ENCODE measurements around the gene CENPB. TPM values are rescaled to one million over a fixed set of nuclear protein-coding genes. Genes with fewer than 3 reads are reported as not detected.

CENPB gene
- total and polyA plus RNA-seq, 7 donors, result 52.7 to 99.9 (median 73.4) TPM

DNA sequence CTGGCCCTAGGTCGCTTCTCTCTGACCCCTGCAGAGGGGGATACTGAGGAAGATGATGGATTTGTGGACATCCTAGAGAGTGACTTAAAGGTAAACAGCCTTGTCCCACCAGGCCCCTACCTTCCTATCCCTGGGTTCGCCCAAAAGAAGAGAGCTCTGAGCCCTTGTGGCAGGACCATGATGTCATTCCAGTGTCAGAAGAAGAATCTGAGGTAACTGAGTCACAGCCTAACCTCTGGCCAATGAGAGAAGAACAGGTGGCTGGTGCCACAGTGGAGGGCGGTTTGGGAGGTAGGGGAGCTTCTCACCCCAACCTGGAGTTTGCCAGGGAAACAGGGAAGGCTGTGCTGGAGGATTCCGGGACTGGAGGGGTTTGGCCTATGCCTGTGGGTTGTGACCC is 14.8 kb upstream of the CENPB start:
- intact Hi-C loops (cut with DNase I), result no loop called here
- Histone ChIP-seq H3K9me3 (no peaks in the 10 kb centered on the region), H3K4me3 (no peak overlapping the region), H3K4me1 (peaks cover 0 to 56% (median 50%) of the 10 kb centered on the region in 4 donors), H3K27me3 (no peaks in the 10 kb centered on the region), H3K36me3 (peaks cover 11 to 70% (median 47%) of the 10 kb centered on the region in 4 donors), H3K27ac (peak overlapping the region in 1 of 4 donors; percentile 2)
- 95 to 98% methylated on average over 4 of the region's 4 CpGs for WGBS, 2 donors
- no peak for TF ChIP-seq POLR2AphosphoS5 (IDR thresholded peaks at IDR 0.05)
- no peak for TF ChIP-seq POLR2A (IDR thresholded peaks at IDR 0.05)
- TF ChIP-seq, protein P1, sequence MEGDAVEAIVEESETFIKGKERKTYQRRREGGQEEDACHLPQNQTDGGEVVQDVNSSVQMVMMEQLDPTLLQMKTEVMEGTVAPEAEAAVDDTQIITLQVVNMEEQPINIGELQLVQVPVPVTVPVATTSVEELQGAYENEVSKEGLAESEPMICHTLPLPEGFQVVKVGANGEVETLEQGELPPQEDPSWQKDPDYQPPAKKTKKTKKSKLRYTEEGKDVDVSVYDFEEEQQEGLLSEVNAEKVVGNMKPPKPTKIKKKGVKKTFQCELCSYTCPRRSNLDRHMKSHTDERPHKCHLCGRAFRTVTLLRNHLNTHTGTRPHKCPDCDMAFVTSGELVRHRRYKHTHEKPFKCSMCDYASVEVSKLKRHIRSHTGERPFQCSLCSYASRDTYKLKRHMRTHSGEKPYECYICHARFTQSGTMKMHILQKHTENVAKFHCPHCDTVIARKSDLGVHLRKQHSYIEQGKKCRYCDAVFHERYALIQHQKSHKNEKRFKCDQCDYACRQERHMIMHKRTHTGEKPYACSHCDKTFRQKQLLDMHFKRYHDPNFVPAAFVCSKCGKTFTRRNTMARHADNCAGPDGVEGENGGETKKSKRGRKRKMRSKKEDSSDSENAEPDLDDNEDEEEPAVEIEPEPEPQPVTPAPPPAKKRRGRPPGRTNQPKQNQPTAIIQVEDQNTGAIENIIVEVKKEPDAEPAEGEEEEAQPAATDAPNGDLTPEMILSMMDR (IDR thresholded peaks at IDR 0.05), result no peak
- TF ChIP-seq EP300 (IDR thresholded peaks at IDR 0.05), result no peak
- no peak for DNase-seq

DNA sequence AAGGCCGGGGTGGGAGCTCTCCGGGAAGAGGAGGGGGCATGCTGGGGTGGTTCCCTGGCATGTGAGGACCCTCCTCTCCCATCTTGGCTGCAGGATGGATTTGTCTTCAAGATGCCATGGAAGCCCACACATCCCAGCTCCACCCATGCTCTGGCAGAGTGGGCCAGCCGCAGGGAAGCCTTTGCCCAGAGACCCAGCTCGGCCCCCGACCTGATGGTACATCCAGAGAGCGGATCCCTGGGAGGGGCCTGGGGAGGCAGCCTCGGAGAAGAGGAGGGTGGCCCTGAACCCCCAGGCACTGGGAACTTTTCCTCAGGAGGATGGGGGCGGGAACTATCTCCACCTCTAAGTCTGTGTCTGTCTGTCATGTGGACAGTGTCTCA is 14.3 kb upstream of the CENPB start:
- Histone ChIP-seq H3K4me1 (peaks cover 0 to 53% (median 46%) of the 10 kb centered on the region in 4 donors), H3K9me3 (no peaks in the 10 kb centered on the region), H3K4me3 (no peak overlapping the region), H3K27ac (peak overlapping the region in 1 of 4 donors; percentile 53), H3K36me3 (peaks cover 11 to 70% (median 47%) of the 10 kb centered on the region in 4 donors), H3K27me3 (no peaks in the 10 kb centered on the region)
- TF ChIP-seq, protein P1 (IDR thresholded peaks at IDR 0.05), result no peak
- TF ChIP-seq EP300 (IDR thresholded peaks at IDR 0.05) (no peak), POLR2AphosphoS5 (IDR thresholded peaks at IDR 0.05) (no peak), POLR2A (IDR thresholded peaks at IDR 0.05) (no peak)
- no peak for DNase-seq
- 95 to 96% methylated on average over 8 of the region's 8 CpGs for WGBS, 2 donors
- intact Hi-C loops (cut with DNase I), result no loop called here

DNA sequence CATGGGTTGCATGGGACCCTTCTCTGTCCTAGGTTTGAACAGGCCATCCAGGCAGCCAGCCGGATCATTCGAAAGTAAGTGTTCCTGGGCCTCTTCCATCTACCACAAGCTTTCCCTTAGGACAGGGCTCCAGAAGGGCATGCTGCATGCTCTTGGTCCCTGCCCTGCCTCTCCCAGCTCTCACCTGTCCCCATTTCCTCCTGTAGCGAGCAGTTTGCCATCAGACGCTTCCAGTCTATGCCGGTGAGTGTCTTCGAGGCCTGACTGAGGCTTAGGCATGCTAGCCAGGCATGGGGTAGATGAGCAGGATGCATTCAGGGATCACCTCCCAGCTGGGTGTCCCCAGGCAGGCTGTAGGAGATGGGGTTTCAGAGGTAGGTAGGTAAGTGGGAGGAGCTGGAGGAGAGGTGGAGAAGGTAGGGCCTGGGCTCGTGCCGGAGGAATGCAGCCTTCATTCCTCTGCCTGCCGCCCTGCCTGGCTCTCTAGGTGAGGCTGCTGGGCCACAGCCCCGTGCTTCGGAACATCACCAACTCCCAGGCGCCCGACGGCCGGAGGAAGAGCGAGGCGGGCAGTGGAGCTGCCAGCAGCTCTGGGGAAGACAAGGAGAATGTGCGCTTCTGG is 13.8 kb upstream of the CENPB start:
- Histone ChIP-seq H3K4me1 (peaks cover 0 to 49% (median 43%) of the 10 kb centered on the region in 4 donors), H3K4me3 (no peak overlapping the region), H3K9me3 (no peaks in the 10 kb centered on the region), H3K27ac (peak overlapping the region in 3 of 4 donors; percentile 15 to 53 (median 50)), H3K27me3 (no peaks in the 10 kb centered on the region), H3K36me3 (peaks cover 11 to 68% (median 47%) of the 10 kb centered on the region in 4 donors)
- DNase-seq, result no peak
- intact Hi-C loops (cut with DNase I), result no loop called here
- WGBS, 2 donors, result 66 to 92% methylated on average over 18 of the region's 18 CpGs
- no peak for TF ChIP-seq POLR2AphosphoS5 (IDR thresholded peaks at IDR 0.05)
- no peak for TF ChIP-seq POLR2A (IDR thresholded peaks at IDR 0.05)
- no peak for TF ChIP-seq EP300 (IDR thresholded peaks at IDR 0.05)

DNA sequence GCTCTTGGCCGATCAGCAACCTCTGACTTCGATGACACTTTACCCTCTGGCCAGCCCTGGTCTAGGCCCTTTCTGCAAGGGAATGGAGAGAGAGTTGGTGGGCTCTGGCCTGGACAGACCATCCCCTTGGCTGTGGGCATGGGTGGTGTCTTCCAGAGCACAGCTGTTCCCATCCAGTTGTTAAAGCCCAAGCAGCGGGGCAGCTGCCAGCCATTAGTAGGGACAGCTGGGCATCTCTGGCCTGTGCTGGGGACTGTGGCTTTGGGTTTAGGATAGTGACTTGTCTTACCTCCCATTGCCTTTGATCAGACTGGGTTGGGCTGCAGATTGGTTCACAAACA is 12.3 kb upstream of the CENPB start:
- peaks cover 10 to 53% (median 40%) of the 10 kb centered on the region in 4 donors for H3K36me3 ChIP-seq
- H3K9me3 ChIP-seq, result no peaks in the 10 kb centered on the region
- TF ChIP-seq EP300 (IDR thresholded peaks at IDR 0.05) (no peak), POLR2AphosphoS5 (IDR thresholded peaks at IDR 0.05) (no peak), POLR2A (IDR thresholded peaks at IDR 0.05) (no peak)
- TF ChIP-seq, protein P1 (IDR thresholded peaks at IDR 0.05), result no peak
- H3K27ac ChIP-seq, result peak overlapping the region; percentile 47 to 99 (median 74)
- intact Hi-C loops (cut with DNase I), result no loop called here
- H3K27me3 ChIP-seq, result no peaks in the 10 kb centered on the region
- DNase-seq, result no peak
- 83 to 92% methylated on average over 3 of the region's 3 CpGs for WGBS, 2 donors
- H3K4me3 ChIP-seq, result no peak overlapping the region
- H3K4me1 ChIP-seq, result peaks cover 0 to 50% (median 44%) of the 10 kb centered on the region in 4 donors

DNA sequence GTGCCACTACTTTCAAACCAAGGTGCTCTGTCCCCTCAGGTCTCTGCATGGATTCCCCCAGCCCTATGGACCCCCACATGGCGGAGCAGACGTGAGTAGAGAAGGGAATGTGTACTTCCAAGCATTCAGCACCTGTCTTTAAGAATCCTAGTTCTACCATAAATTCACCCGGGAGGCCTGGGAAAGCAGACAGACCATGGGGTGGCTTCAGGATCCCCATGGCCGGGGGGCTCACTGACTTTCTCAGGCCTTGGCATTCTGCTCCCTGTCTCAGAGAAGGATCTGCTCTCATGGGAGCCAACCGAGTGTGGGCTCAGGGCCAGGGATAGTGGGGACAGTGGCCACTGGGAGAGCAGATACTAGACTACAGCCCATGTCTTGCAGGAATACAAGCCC is 11.8 kb upstream of the CENPB start:
- no peak overlapping the region for H3K4me3 ChIP-seq

More for the DNA sequence above, 11.8 kb upstream of the CENPB start:
- Histone ChIP-seq H3K4me1 (peaks cover 0 to 50% (median 44%) of the 10 kb centered on the region in 4 donors), H3K27ac (peak overlapping the region; percentile 47 to 99 (median 74)), H3K27me3 (no peaks in the 10 kb centered on the region), H3K36me3 (peaks cover 7 to 48% (median 35%) of the 10 kb centered on the region in 4 donors), H3K9me3 (no peaks in the 10 kb centered on the region)
- intact Hi-C loops (cut with DNase I), result no loop called here
- TF ChIP-seq, protein P1 (IDR thresholded peaks at IDR 0.05), result no peak
- TF ChIP-seq POLR2A (IDR thresholded peaks at IDR 0.05), result no peak
- DNase-seq, result no peak
- 69 to 74% methylated on average over 5 of the region's 5 CpGs for WGBS, 2 donors
